Activated naive CD8-positive, alpha-beta T cell treated with anti-CD3 and anti-CD28 coated beads, Interleukin-2, amount 50 U/mL, for 24 hours (primary cell): ENCODE measurements around the gene MMP14.

Source experiments
- ATAC-seq: fragments of 150-1000 bp; cut with Tn5 transposase; one replicate; pipeline ENCODE4 v1.10.0; 2021
- DNase-seq: peaks from one replicate; pipeline ENCODE4 v3.0.0; 2021
- H3K27ac Mint-ChIP-seq: one replicate; pipeline ENCODE4 v1.8.0; 2021; ENCODE audit warnings: mild to moderate bottlenecking, mixed read lengths
- H3K27me3 Mint-ChIP-seq: one replicate; pipeline ENCODE4 v1.8.0; 2021; ENCODE audit warnings: mixed read lengths
- H3K36me3 Mint-ChIP-seq: one replicate; pipeline ENCODE4 v1.8.0; 2021; ENCODE audit warnings: low read depth, mixed read lengths
- H3K4me1 Mint-ChIP-seq: one replicate; pipeline ENCODE4 v1.8.0; 2021; ENCODE audit warnings: mixed read lengths
- H3K4me3 Mint-ChIP-seq: one replicate; pipeline ENCODE4 v1.8.0; 2021; ENCODE audit warnings: mild to moderate bottlenecking, moderate library complexity, mixed read lengths
- H3K9me3 Mint-ChIP-seq: one replicate; pipeline ENCODE4 v1.8.0; 2021; ENCODE audit warnings: mixed read lengths

The MMP14 gene

GRCh38 chr14:22875003-22875747 lies 38.8 kb downstream of the MMP14 start:
- Mint-ChIP-seq H3K9me3 (no peaks in the 10 kb centered on the region), H3K36me3 (peaks cover 6% of the 10 kb centered on the region), H3K4me1 (peaks cover 24% of the 10 kb centered on the region), H3K4me3 (no peak overlapping the region), H3K27ac (no peak overlapping the region), H3K27me3 (no peaks in the 10 kb centered on the region)
- no peak for DNase-seq
- ATAC-seq: no peak

GRCh38 chr14:22875748-22876319 lies 39.4 kb downstream of the MMP14 start:
- DNase-seq: no peak
- no peak for ATAC-seq
- Mint-ChIP-seq H3K27ac (no peak overlapping the region), H3K9me3 (no peaks in the 10 kb centered on the region), H3K27me3 (no peaks in the 10 kb centered on the region), H3K4me1 (peaks cover 18% of the 10 kb centered on the region), H3K4me3 (no peak overlapping the region), H3K36me3 (peaks cover 6% of the 10 kb centered on the region)

GRCh38 chr14:22877000-22877501 lies 40.7 kb downstream of the MMP14 start:
- Mint-ChIP-seq H3K4me1 (peaks cover 15% of the 10 kb centered on the region), H3K27ac (no peak overlapping the region), H3K36me3 (peaks cover 6% of the 10 kb centered on the region), H3K9me3 (no peaks in the 10 kb centered on the region), H3K4me3 (no peak overlapping the region), H3K27me3 (no peaks in the 10 kb centered on the region)
- ATAC-seq (no peak), DNase-seq (no peak)

- Mint-ChIP-seq H3K9me3 (no peaks in the 10 kb centered on the region), H3K27ac (no peak overlapping the region), H3K27me3 (no peaks in the 10 kb centered on the region), H3K4me3 (no peak overlapping the region), H3K36me3 (peaks cover 5% of the 10 kb centered on the region), H3K4me1 (peaks cover 14% of the 10 kb centered on the region)
- no peak for DNase-seq
- no peak for ATAC-seq
Observed at GRCh38 chr14:22878271-22879246, 42.2 kb downstream of the MMP14 start.

GRCh38 chr14:22882064-22882463 lies 45.7 kb downstream of the MMP14 start:
- ATAC-seq: no peak
- Mint-ChIP-seq H3K27me3 (no peaks in the 10 kb centered on the region), H3K9me3 (no peaks in the 10 kb centered on the region), H3K4me3 (no peak overlapping the region), H3K4me1 (peaks cover 25% of the 10 kb centered on the region), H3K36me3 (peaks cover under 1% of the 10 kb centered on the region), H3K27ac (no peak overlapping the region)
- DNase-seq: no peak

- H3K36me3 Mint-ChIP-seq: peaks cover 2% of the 10 kb centered on the region
- H3K27me3 Mint-ChIP-seq: no peaks in the 10 kb centered on the region
- ATAC-seq (no peak), DNase-seq (peak; percentile 30)
- H3K4me1 Mint-ChIP-seq: peaks cover 31% of the 10 kb centered on the region
- H3K4me3 Mint-ChIP-seq: no peak overlapping the region
- no peak overlapping the region for H3K27ac Mint-ChIP-seq
- no peaks in the 10 kb centered on the region for H3K9me3 Mint-ChIP-seq
Observed at GRCh38 chr14:22882529-22883172, 46.3 kb downstream of the MMP14 start.

- no peak for DNase-seq
- Mint-ChIP-seq H3K9me3 (no peaks in the 10 kb centered on the region), H3K4me1 (peaks cover 38% of the 10 kb centered on the region), H3K27me3 (no peaks in the 10 kb centered on the region), H3K4me3 (no peak within 1 kb of the TSS), H3K36me3 (peaks cover 2% of the 10 kb centered on the region), H3K27ac (no peak within 1 kb of the TSS)
- no peak for ATAC-seq
Observed at GRCh38 chr14:22883173-22883976, 47.0 kb downstream of the MMP14 start, which contains the start of gene REM2. REM2 (plus strand) TSS chr14:22883222; CDS start chr14:22883288, 66 bp downstream.

GRCh38 chr14:22884076-22884737 lies 47.8 kb downstream of the MMP14 start:
- H3K9me3 Mint-ChIP-seq: no peaks in the 10 kb centered on the region
- H3K4me3 Mint-ChIP-seq: no peak overlapping the region
- DNase-seq: no peak
- no peak for ATAC-seq
- H3K4me1 Mint-ChIP-seq: peaks cover 42% of the 10 kb centered on the region
- H3K27me3 Mint-ChIP-seq: no peaks in the 10 kb centered on the region
- no peak overlapping the region for H3K27ac Mint-ChIP-seq
- H3K36me3 Mint-ChIP-seq: peaks cover 2% of the 10 kb centered on the region

GRCh38 chr14:22884738-22885523 lies 48.5 kb downstream of the MMP14 start:
- Mint-ChIP-seq H3K4me3 (no peak overlapping the region), H3K27me3 (no peaks in the 10 kb centered on the region), H3K27ac (no peak overlapping the region), H3K9me3 (no peaks in the 10 kb centered on the region), H3K4me1 (peaks cover 42% of the 10 kb centered on the region), H3K36me3 (peaks cover 2% of the 10 kb centered on the region)
- ATAC-seq (no peak), DNase-seq (no peak)

GRCh38 chr14:22885975-22886374 lies 49.6 kb downstream of the MMP14 start:
- Mint-ChIP-seq H3K9me3 (no peaks in the 10 kb centered on the region), H3K27me3 (no peaks in the 10 kb centered on the region), H3K27ac (no peak overlapping the region), H3K36me3 (peaks cover 2% of the 10 kb centered on the region), H3K4me3 (peak overlapping the region; percentile 84), H3K4me1 (peaks cover 45% of the 10 kb centered on the region)
- DNase-seq (no peak), ATAC-seq (no peak)

- H3K4me3 Mint-ChIP-seq: peak overlapping the region; percentile 84
- DNase-seq (peak; percentile 71), ATAC-seq (peak; percentile 71)
- H3K27ac Mint-ChIP-seq: peak overlapping the region; percentile 89
- H3K27me3 Mint-ChIP-seq: no peaks in the 10 kb centered on the region
- peaks cover 45% of the 10 kb centered on the region for H3K4me1 Mint-ChIP-seq
- no peaks in the 10 kb centered on the region for H3K9me3 Mint-ChIP-seq
- H3K36me3 Mint-ChIP-seq: peaks cover 2% of the 10 kb centered on the region
Observed at GRCh38 chr14:22886500-22887259, 50.3 kb downstream of the MMP14 start.
